IPS-NIHi7 (cell line): ENCODE results near the gene FSCN2.

ENCODE experiments used
- DNase-seq: peaks from one replicate; pipeline ENCODE4 v3.0.0; 2012; ENCODE audit warnings: mixed read lengths; ENCODE audit errors: extremely low spot score

FSCN2 gene

DNA sequence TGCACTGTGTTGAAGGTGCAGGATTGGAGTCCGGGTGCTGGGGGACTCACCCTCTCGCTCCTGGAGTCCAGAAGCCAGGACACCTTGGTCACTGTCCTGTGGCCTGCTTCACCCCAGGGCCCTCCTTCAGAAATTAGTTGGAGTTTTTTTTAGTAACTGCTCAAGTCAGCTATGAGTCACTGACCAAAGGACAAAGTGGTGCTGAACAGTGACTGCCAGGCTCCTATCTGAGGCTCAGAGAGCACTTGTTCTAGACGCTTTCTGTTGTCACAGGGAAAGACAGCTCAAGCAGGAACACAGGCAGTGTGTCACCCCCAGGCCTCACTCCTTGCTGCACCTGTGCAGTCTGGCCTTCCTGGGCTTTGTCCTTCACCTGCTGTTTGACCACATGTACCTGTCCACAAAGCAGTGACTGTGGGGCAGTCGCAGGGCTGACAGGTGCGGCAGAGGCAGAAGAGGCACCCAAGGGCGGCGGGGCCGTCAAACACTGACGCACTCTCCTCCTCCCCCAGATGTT, 28.1 kb downstream of the FSCN2 start:
- no peak for DNase-seq

DNA sequence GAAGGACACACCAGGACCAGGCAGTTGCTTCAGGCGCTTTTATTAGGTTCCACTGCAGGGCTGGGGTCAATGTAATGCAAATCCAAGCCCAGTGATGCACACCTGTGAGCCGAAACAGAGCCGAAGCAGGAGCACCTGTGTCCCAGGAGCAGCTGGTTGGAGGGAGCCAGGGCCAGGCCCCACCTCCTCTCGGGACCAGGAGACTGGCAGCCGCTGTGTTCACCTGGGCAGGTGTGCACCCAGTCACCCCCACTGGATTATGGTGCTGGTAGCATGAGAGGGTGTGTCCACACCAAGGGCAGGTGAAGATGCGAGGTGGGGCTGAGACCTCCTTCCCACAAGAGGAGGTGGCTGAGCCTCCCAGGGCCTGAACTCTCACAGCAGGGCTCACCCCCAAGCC, 28.7 kb downstream of the FSCN2 start:
- DNase-seq = no peak

DNA sequence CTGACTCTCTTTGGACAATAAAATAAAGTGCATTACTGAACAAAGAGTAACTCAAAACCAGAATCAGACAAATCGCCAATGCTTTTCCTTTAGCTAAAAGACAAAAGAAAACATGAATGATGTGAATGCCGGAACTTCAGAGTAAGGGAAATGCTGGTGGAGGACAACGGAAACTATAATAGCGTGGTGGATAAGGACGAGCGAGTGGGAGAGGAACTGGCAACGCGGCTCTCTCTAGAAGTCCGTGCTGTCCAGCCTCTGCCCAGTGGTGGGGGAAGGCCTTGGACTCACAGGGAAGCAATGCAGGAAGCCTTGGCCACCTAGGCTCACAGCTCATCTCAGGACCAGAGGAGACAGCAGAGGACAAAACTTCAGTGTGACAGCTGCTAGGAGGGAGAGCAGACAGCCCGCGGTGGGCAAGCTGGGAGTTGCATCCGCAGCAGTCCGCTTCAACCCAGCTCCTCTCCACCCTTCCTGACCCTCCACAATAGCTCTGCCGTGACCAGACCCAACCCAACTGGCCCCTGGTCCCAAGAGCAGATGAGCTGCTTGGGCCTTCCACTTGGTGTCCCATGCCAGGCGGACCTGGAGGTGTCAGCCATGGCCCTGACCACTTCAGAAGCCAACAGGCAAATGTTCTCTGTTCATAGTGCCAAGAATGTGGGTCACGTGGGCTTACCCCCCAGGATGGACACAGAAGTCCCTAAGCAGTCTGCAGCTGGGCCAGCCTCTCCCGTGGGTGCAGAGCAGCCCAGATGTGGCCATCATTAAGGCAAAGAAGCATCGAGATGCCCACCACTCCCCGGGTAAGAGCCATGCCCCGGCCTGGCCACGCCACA, 29.3 kb downstream of the FSCN2 start:
- DNase-seq = no peak

DNA sequence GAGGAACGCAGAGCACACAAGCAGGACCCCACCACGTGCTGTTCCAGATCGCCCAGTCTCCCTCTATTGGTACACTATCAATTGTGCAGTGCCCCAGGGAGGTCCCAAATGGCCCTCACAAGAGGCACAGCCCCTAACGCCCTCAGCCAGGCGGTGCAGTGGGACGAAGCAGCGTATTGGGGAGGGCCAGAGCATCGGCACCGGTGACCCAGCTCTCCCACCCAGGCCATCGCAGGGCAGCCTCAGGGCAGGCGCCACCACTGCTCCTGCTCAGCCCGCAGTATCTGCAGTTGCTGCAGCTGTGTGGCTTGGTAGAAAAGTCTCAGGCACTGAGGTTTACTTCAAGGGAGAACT, 29.9 kb downstream of the FSCN2 start:
- no peak for DNase-seq

DNA sequence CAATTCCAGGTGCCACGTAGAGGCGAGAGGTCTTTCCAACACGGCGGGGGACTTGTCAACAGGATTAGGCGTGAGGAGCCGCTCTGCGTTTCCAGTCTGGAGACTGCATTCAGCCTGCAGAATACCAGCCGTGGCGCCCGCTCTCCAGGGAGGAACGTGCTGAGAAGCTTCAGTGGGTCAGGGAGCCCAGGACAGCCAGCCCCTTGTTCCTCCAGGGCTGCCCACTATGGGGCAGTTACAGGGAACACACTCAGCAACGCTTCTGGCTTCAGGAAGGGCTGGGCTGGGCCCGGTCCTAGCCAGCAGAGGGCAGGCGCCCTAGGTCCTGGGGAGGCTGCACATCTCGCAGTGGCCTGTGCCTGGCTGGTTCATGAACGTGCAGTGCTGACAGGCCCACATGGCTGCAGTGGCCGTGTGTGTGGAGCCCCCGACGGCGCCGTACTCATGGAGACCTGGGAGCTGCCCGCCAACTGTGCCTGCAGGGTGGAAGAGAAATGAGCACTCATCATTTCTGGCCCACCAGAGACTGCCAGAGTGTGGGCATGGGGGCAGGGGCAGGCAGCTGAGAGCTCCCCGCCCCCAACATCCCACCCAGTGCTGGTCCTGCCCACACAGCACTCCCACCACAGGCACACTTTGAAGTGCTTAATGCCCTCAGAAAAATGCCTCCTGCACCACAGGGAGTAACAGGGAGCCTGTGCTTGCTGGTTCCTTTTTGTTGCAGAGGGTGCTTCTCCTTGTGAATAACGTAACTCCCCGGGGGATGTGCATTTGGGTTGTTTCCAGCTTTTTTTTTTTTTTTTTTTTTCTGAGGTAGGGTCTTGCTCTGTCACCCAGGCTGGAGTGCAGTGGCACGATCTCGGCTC, 31.0 kb downstream of the FSCN2 start:
- DNase-seq = no peak

DNA sequence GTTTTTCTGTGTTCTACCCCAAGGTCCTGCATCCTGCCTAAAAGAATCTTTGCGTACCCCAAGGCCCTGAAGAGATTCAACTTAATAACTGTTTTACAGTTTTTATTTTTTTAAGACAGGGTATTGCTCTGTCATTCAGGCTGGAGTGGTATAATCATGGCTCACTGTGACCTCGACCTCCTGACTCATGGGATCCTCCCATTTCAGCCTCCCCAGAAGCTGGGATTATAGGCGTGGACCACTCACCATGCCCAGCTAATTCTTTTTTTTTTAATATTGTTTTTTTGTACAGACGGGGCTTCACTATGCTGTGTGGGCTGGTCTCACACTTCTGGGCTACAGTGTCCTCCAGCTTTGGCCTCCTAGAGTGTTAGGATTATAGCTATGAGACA, 33.3 kb downstream of the FSCN2 start:
- DNase-seq = no peak

DNA sequence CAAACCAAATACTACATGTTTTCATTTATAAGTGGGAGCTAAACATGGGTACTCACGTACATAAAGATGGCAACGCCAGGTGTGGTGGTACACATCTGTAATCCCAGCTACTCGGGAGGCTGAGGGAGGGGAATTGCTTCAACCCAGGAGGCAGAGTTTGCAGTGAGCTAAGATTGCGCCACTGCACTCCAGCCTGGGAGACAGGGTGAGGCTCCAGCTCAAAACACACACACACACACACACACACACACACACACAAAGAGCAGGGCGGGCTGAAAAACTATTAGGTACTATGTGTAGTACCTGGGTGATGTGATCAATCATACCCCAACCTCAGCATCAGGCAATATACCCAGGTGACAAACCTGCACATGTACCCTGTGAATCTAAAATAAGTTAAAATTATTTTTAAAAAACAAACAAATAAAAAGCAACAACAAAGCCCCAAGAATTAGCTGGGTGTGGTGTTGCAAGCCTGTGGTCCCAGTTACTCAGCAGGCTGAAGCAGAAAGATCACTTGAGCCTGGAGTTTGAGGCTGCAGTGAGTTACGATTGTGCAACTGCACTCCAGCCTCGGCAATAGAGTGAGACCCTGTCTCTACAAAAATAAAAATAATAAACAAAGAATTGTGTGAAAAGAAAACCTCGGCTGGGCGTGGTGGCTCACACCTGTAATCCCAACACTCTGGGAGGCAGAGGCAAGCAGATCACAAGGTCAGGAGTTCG, 35.8 kb downstream of the FSCN2 start:
- DNase-seq = no peak

DNA sequence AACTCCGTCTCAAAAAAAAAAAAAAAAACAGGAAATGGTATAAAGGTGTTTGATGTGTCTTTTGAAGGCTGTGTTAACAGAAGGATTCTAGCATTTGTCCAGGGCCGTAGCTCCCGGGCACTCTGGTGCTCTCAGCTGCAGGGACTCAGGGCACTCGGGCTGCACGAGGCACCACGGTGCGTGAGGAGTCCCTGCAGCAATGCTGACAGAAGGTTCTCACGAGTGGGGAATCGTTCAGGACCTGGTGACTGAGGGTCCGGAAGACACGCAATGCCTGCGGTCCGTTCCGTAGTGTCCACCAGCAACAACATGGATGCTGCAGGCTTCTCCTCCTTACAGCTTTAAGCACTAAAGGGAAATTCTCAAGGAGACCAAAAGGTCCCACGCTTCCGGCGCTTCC, 36.6 kb downstream of the FSCN2 start:
- DNase-seq = no peak

DNA sequence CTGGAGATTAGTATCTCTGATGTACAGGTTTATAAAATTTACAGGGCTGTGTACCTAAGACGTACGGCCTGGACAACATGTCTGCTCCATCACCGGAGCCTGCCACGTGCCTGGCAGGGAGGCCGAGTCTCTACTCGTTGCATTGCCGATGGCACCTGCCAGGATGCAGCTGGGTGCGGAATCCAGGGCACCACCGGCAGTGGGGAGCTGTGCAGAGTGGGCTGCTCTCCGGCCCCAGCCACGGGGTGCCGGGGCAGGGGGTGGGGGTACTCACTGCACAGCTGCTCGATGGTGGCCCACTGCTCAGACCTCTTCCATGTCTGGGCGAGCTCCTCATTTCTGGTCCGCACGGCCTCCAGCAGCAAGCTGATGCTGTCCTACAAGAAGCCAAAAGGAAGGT, 37.1 kb downstream of the FSCN2 start:
- DNase-seq = no peak

DNA sequence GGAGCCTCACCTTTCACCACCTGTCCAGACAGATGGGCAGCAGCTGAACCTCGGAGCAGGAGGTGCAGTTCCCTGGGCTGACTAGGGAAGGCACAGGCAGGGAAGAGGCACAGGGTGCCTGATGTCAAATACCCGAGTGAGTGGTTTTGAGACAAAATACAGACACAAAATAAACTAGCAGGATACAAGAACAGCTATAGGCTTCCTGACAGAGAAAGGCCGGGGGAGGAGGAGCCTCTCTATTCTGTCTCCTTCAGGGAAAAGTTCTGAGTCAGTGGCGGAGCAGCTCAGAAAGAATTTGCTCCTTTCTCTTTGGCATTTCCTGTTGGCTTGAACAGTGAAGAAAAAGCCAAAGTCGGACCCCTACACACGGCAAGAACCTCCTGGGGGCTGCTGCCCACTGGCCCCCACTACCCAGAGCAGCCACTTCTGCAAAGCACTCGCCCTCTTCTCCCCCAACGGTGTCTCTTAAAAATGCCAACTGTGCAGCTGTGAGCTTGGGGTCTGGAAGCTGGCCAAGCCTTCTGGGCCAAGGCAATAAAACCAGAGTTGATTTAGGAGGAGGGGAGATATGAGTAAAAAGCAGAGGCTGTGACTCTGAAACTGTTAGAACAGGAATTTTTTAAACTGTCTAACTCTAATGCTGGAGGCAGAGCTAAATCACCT, 38.4 kb downstream of the FSCN2 start:
- no peak for DNase-seq

DNA sequence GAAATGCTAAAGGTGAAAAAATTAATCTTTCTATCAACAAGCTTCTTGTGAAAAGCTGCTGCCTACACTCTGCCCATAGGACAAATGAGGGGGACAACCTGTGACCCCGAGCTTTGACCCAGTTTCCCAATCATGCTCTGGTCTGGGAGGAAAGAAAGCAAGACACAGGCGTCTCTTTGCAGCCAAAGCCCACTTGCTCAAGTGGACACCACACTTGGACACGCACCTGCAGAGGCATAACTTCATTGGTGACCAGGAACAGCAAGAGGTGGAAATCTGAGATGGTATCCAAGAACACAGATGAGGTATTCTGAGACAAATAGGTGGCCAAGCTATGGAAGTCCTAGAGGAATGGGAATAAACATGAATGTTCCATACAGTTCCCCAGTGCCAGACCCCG, 39.0 kb downstream of the FSCN2 start:
- no peak for DNase-seq

DNA sequence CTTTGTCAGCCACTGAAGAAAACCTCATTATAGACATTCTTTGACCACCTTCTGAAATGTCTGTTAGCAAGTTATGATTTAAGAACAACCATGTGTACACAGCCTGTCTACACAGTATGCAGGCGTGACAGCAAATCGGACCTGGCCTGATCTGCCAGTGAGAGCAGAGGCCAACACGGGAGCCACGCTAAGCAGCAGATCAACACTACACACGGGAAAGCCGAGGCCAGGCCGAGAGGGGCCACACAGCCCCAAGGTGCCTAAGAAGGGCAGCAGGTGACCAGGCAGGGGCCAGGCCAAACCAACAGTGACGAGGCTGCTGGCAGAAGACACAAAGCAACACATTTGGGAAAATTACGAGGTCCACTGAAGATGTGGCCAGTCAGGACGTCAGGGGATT, 40.2 kb downstream of the FSCN2 start:
- DNase-seq = no peak

DNA sequence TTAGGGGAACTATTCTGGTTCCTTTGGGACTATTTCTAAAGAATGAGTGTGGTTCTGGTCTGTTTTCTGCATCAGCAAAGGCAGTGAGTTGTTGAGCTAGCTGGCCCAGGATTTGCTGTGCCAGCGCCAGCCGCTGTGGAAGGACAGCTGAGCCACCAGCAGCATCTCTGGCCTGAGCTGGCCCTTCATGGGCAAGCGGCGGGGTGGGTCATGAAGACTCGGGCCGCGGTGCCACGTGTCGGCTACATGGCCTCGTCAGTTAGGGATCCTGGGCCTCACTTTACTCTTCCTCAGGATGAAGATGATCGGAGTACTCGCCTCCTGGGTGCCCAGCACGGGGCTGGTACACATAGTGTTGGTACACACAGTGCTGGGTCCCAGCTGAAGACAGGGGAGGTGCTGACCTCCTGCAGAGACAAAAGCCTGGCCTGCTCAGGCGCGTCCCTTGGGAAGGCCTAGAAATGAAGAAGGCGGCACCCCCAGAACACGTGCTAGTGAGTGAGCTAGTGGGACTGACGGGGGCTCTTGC, 41.9 kb downstream of the FSCN2 start:
- no peak for DNase-seq

DNA sequence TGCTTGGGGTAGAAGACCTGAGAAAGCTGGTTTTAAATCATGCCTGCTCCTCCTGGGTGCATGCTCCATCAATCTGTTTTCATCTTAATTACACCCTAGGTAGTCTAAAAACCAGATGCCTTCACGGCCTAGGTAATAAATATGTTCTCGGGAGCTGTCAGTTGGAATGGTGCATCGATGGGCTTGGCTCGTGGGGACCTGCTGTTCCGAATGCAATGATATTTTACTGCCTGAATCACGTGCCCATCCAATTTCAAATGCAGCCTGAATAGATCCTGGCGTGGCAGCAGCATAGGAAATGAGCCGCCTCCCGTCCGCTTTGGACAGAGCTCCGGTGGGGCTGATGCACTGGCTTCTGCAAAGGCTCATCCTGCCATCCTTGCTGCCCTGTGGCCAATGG, 42.8 kb downstream of the FSCN2 start:
- no peak for DNase-seq

DNA sequence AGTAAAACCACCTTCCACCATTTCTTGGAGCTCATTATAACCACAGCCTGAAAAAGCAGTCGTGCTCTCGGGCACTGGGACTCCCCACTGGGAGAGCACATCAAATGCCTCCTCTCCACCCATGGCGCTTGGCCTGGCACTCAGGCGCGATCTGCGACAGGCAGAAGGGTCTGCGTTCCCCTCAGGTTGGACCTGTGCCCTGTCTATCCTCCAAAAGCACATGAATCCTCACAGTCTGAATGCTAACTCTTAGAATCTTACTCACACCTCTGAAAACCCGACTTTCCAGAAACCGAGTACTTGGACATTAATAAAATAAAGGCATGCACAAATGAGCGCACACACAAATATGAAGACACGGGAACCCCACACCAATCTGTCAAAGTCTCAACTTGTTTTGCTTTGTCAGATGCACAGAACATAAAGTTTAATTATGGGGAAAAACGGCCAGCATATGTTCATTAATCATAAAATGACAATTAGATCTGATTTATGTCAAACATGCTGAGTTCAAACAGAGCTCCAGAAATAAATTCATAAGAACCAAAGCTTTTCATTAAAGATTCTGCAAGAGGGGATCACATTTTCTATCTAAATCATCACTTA, 44.5 kb downstream of the FSCN2 start:
- DNase-seq = no peak

DNA sequence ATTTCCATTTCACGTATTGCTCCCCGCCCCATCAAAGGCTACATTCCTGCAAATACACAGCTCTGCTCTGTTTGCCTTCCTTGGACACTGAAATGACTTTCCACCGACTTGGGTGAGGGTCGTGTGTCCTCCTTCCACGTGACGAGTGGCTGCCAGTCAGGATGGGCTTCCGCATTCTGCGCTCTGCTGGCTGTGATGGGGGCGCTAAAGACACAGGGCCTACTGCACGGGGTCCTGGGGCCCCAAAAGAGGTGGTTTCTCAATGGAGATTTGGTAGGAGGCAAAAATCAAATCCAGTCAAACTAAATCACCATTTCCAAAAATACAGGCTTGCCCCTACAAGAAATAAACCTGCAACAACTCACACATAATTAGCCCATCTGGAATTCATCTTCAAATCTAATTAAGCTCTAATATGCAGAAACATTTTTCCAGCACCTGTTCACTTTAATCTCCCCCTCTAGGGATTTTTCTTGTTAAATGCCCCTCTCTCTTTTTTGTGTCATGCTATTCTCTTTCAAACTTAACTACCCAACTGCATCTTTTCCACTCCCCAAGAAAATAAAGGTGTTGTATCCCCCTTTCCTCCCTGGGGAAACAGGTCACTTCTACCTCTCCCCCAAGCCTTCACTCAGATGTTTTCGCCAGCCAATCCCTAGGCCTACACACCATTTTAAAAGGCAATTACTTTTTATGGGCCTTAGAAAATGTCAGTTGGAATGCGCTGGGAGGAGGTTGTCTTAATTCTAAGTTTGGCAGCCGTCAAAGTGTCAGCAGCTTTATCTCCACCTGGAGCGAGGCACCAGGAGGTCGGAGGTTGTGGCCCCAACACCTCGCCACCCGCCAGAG, 45.8 kb downstream of the FSCN2 start:
- DNase-seq = no peak

DNA sequence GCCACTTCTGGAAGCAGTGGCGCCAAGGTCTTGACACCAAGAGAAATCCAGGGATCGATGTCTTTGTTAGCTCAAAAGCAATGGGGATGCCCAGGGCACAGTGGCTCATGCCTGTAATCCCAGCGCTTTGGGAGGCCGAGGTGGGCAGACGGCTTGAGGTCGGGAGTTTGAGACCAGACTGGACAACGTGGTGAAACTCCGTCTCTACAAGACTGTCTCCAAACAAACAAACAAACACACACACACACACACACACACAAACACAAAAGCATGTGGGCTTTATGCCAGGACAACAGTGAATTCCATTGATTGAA, 46.4 kb downstream of the FSCN2 start:
- no peak for DNase-seq

DNA sequence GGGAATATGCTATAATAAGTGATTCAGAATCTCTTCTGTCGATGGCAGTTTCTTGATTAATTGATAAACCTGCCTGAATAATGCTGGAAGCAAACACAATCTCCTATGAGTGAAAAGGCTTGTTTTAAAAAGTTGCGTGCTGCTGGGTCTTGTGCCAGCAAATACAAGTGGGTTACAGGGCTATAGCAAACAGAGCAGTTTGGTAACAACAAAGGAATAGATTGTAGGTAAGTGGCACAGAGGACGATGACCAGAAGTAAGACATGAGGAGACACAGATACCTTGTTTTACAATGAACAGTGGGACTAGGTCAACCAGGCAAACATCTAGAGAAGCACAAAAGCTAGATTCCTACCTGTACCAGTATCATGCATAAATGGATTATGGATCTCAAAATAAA, 47.7 kb downstream of the FSCN2 start:
- no peak for DNase-seq

DNA sequence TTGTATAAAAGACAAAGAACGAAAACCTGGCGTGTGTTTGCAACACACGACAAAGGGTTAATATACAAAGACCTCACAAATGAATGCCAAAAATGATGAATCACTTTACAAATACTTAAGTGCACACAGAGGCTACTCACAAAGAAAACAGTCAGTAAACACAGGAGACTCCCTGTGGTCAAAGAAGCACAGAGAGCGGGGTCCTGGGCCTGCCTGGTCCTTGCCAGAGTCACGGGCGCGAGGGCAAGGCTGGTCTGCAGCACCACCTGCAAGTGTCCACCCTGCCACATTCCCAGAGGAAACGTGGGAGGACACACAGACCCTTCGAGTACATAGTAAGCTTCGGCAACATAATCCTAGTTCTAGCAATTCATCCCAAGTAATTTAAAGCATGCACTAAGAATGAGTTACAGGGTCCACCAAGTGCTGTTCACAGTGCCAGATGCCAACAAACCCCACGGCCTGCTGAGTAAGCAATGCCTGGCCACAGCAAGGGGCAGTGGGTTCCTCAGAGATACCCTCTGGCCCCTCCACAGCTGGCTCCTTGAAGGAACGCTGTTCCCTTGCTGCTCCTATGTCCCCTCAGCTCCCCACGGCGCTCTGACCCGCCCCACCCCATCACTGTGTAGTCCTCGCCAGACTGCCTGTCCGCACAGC, 48.6 kb downstream of the FSCN2 start:
- no peak for DNase-seq
